K562 (cell line): ENCODE data around the gene RAD21L1. TPM values are rescaled to one million over a fixed set of nuclear protein-coding genes. Genes with fewer than 3 reads are reported as not detected.

Source experiments
- ARID3B ChIP-seq: fragments of 250-450 bp; sonication (Bioruptor Pico); IDR thresholded peaks from 2 replicates; pipeline ENCODE4 v1.4.0; 2020; ENCODE audit warnings: borderline replicate concordance
- ATF6 ChIP-seq: sonication (generic); formaldehyde crosslinking; IDR thresholded peaks from 2 replicates; pipeline ENCODE4 v1.4.0; 2020; ENCODE audit warnings: mild to moderate bottlenecking, missing genetic modification reagents
- CBFB ChIP-seq: sonication (generic); formaldehyde crosslinking; IDR thresholded peaks from 2 replicates; pipeline ENCODE4 v1.4.0; 2020; ENCODE audit warnings: mild to moderate bottlenecking, missing genetic modification reagents
- DPF2 ChIP-seq: fragments of 450-650 bp; IDR thresholded peaks from 2 replicates; pipeline ENCODE4 v1.6.1; 2016
- EP400 ChIP-seq: fragments of 450-650 bp; IDR thresholded peaks from 2 replicates; pipeline ENCODE4 v1.6.1; 2017; ENCODE audit warnings: antibody characterized with exemption, mild to moderate bottlenecking, moderate library complexity
- HDGF ChIP-seq: fragments of 450-650 bp; IDR thresholded peaks from 2 replicates; pipeline ENCODE4 v1.6.1; 2016
- HSF4 ChIP-seq: fragments of 250-450 bp; sonication (Bioruptor Pico); IDR thresholded peaks from 2 replicates; pipeline ENCODE4 v2.1.2; 2022; ENCODE audit warnings: mild to moderate bottlenecking, moderate library complexity, borderline replicate concordance
- ID3 ChIP-seq, 2 experiments: fragments of 250-450 bp in 1 of 2; fragments of 450-650 bp in 1 of 2; sonication (Bioruptor Pico) in 1 of 2; IDR thresholded peaks; 2 replicates each; pipeline versions ENCODE4 v1.6.1 to v1.8.0; 2016 to 2021; ENCODE audit warnings: mild to moderate bottlenecking in 2 of 2, moderate library complexity in 2 of 2, missing compliant biosample characterization in 1 of 2, missing genetic modification characterization in 1 of 2
- MCM5 ChIP-seq: fragments of 450-650 bp; IDR thresholded peaks from 2 replicates; pipeline ENCODE4 v1.6.1; 2016; ENCODE audit warnings: low read depth
- MTA2 ChIP-seq: fragments of 450-650 bp; IDR thresholded peaks from 2 replicates; pipeline ENCODE4 v1.6.1; 2016; ENCODE audit warnings: low read depth
- RCOR1 ChIP-seq, 2 experiments: IDR thresholded peaks; 2 replicates each; pipeline ENCODE4 v1.6.1; 2012; ENCODE audit warnings: low read depth in 2 of 2, low read length in 2 of 2, borderline replicate concordance in 1 of 2, improper control_type of control experiment in 1 of 2
- SAFB2 ChIP-seq: fragments of 200-400 bp; formaldehyde crosslinking; IDR thresholded peaks from 2 replicates; pipeline ENCODE4 v1.6.1; 2018; ENCODE audit warnings: borderline replicate concordance, low read length, low read depth, moderate library complexity; ENCODE audit not compliant: severe bottlenecking
- SREBF1 ChIP-seq: fragments of 150-350 bp; IDR thresholded peaks from 2 replicates; pipeline ENCODE4 v1.6.1; 2014; ENCODE audit warnings: antibody characterized with exemption, low read depth, low read length, borderline replicate concordance
- YBX1 ChIP-seq: fragments of 450-650 bp; IDR thresholded peaks from 2 replicates; pipeline ENCODE4 v1.7.1; 2016; ENCODE audit warnings: mild to moderate bottlenecking
- YY1 ChIP-seq, 3 experiments: IDR thresholded peaks; 2 replicates each; pipeline ENCODE4 v1.6.1; 2011; ENCODE audit warnings: low read length in 2 of 3, mild to moderate bottlenecking in 2 of 3, moderate library complexity in 2 of 3, borderline replicate concordance in 1 of 3, control low read depth in 1 of 3, low read depth in 1 of 3; ENCODE audit not compliant: insufficient read depth in 3 of 3, insufficient replicate concordance in 2 of 3, control insufficient read depth in 1 of 3, insufficient read length in 1 of 3; ENCODE audit errors: extremely low read depth in 1 of 3
- ZBTB1 ChIP-seq: sonication (generic); formaldehyde crosslinking; IDR thresholded peaks from 2 replicates; pipeline ENCODE4 v1.8.1; 2023; ENCODE audit warnings: missing genetic modification reagents, low read depth, mild to moderate bottlenecking, borderline replicate concordance
- ZBTB5 ChIP-seq: fragments of 450-650 bp; IDR thresholded peaks from 2 replicates; pipeline ENCODE4 v1.6.1; 2017; ENCODE audit warnings: antibody characterized with exemption
- ZEB2 ChIP-seq: fragments of 450-650 bp; IDR thresholded peaks from 2 replicates; pipeline ENCODE4 v1.6.1; 2016
- ZNF146 ChIP-seq: IDR thresholded peaks from one replicate; pipeline ENCODE4 v1.6.1; 2018; ENCODE audit warnings: missing compliant biosample characterization; ENCODE audit not compliant: unreplicated experiment
- ZNF561 ChIP-seq: fragments of 450-650 bp; formaldehyde crosslinking; conservative IDR thresholded peaks from 2 replicates; pipeline ENCODE4 v1.4.0; 2020; ENCODE audit warnings: mild to moderate bottlenecking, moderate library complexity
- ZNF766 ChIP-seq: fragments of 200-800 bp; sonication (Bioruptor generic); conservative IDR thresholded peaks from 2 replicates; pipeline ENCODE4 v1.6.1; 2016; ENCODE audit warnings: missing genetic modification characterization, missing compliant biosample characterization
- ZSCAN29 ChIP-seq: fragments of 450-650 bp; IDR thresholded peaks from 2 replicates; pipeline ENCODE4 v1.6.1; 2017
- polyA plus RNA-seq, 8 experiments: library from polyadenylated mRNA; depleted of rRNA in 4 of 8; stranded (reverse) in 5 of 8; unstranded in 3 of 8; fragments of >200 nt; fragmentation: Nextera tagmentation in 2 of 8; fragmentation: Illumina TruSeq in 1 of 8; extraction: Ambion mirVana in 2 of 8; extraction: Trizol in 1 of 8; gene quantifications; 2 replicates each; pipeline versions ENCODE4 v1.2.1 to v1.2.3, GENCODE V29; 2011 to 2014; ENCODE audit warnings: inconsistent platforms in 1 of 8, missing spikeins in 1 of 8
- total RNA-seq, 7 experiments: library from RNA; depleted of rRNA in 6 of 7; stranded (reverse); fragments of >200 nt in 6 of 7; fragmentation: Illumina TruSeq in 2 of 7; extraction: Trizol in 2 of 7; gene quantifications; 2 replicates each; pipeline versions ENCODE4 v1.2.1 to v1.2.3, GENCODE V29; 2011 to 2021; ENCODE audit warnings: low replicate concordance in 1 of 7

Gene RAD21L1
- total and polyA plus RNA-seq, 9 of the 15 experiments (the other 6 are each of a cell fraction or from before 2014, with no cell fraction given): 0.17 to 1.7 (median 0.45) TPM; not detected in 1

GRCh38 chr20:1265226-1265915 lies 39.5 kb downstream of the RAD21L1 start (continued):
- TF ChIP-seq ZSCAN29: no peak
- 0 out of 2 replicates have a peak, but pooled peaks have one; percentile 40 for TF ChIP-seq HDGF
- no peak for TF ChIP-seq ZBTB1 (CRISPR knock-in tag)
- TF ChIP-seq ID3 (CRISPR knock-in tag; IDR thresholded peaks at IDR 0.05): no peak
- 0 out of 2 replicates have a peak, but pooled peaks have one; percentile 18 for TF ChIP-seq ID3 (tag; IDR thresholded peaks at IDR 0.05)
- TF ChIP-seq ATF6 (CRISPR knock-in tag): 0 out of 2 replicates have a peak, but pooled peaks have one; percentile 24
- peak; percentile 57; the same call in 1 of the 2 replicates for TF ChIP-seq DPF2
- TF ChIP-seq MCM5: no peak
- TF ChIP-seq EP400: 0 out of 2 replicates have a peak, but pooled peaks have one; percentile 20
- peak in 1 of 3 experiments; percentile 6 for TF ChIP-seq YY1 (IDR thresholded peaks at IDR 0.05; ENCODE audit: borderline replicate concordance in 1 of 3, control insufficient read depth in 1 of 3, extremely low read depth in 1 of 3, insufficient read depth in 3 of 3, insufficient read length in 1 of 3, insufficient replicate concordance in 2 of 3, low read depth in 1 of 3, low read length in 2 of 3)
- no peak for TF ChIP-seq SREBF1
- TF ChIP-seq ZNF146 (CRISPR knock-in tag): no peak
- TF ChIP-seq MTA2: peak; percentile 49; the same call in 1 of the 2 replicates
- TF ChIP-seq ZBTB5: no peak
- peak in 1 of 2 experiments; percentile 72; a peak in 1 of 4 replicates for TF ChIP-seq RCOR1 (IDR thresholded peaks at IDR 0.05; ENCODE audit: borderline replicate concordance in 1 of 2, low read depth in 2 of 2, low read length in 2 of 2)
- no peak for TF ChIP-seq CBFB (CRISPR knock-in tag)
- TF ChIP-seq ZEB2: 0 out of 2 replicates have a peak, but pooled peaks have one; percentile 25
- no peak for TF ChIP-seq SAFB2
- TF ChIP-seq YBX1: no peak
- no peak for TF ChIP-seq ARID3B (CRISPR knock-in tag)
- no peak for TF ChIP-seq HSF4 (CRISPR knock-in tag)
- TF ChIP-seq ZNF561 (CRISPR knock-in tag): no peak
- TF ChIP-seq ZNF766 (CRISPR knock-in tag): no peak
